Measurements from ENCODE around the gene MAGED4B. TPM values are rescaled to one million over a fixed set of nuclear protein-coding genes. Genes with fewer than 3 reads are reported as not detected.
"Not testable (repeated sequence)": the region's sequence is repeated elsewhere in the genome, so short reads cannot be mapped to it uniquely, and the experiment has no call there.

The MAGED4B gene, protein sequence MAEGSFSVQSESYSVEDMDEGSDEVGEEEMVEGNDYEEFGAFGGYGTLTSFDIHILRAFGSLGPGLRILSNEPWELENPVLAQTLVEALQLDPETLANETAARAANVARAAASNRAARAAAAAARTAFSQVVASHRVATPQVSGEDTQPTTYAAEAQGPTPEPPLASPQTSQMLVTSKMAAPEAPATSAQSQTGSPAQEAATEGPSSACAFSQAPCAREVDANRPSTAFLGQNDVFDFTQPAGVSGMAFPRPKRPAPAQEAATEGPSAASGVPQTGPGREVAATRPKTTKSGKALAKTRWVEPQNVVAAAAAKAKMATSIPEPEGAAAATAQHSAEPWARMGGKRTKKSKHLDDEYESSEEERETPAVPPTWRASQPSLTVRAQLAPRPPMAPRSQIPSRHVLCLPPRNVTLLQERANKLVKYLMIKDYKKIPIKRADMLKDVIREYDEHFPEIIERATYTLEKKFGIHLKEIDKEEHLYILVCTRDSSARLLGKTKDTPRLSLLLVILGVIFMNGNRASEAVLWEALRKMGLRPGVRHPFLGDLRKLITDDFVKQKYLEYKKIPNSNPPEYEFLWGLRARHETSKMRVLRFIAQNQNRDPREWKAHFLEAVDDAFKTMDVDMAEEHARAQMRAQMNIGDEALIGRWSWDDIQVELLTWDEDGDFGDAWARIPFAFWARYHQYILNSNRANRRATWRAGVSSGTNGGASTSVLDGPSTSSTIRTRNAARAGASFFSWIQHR
- 29.7 TPM for polyA plus RNA-seq (ENCODE audit: insufficient read length)

DNA sequence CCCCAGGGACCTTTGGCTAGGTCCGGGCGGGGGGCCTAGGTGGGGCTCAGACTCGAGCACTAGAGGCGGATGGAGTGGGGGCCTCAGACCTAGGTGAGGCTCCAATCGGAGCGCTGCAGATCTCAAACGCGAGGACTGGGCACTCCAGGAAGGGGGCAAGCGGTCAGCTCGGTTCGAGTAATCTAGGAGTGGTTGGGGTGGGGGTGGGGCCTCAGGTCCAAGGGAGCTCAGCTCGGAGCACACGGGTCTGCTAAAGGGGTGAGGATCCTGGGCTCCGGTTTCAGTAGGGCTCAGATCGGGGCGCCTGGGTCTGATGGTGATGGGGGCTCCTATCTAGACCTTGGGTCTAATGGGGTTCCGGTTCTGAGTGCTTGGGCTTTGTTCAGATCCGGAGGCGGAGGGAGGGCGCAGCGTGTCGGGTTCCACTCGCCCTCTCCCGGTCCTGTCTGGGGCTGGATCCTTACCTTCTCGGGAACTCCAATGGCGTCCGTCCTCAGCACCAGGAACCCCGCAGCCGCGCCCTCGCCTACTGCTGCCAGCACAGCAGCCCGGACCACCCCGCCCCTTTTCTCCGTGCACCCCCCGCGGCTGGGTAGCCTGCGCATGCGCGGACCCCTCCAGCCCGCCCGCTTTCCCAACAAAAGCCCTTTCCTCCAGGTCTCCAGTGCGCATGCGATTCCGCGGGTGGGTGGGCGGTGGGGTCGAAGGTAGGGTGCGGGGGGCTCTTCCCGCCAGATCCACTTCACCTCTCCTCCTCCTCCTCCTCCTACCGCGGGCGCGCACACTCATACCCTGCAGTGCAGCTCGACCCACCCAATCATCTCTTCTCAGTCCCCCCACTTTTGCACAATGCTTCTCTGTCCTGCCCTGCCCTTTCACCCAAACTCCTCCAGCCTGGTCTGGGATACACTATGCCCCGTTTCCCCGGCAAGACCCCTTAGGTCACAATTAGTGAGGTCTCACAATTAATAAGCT is at the start of gene MAGED4B:
MAGED4B (minus strand) TSS at position 518 of the 975 bp plus-strand sequence. CDS start 1,011 bp downstream, outside the sequence.
- DNase-seq (ENCODE audit: low read depth): not testable (repeated sequence)

DNA sequence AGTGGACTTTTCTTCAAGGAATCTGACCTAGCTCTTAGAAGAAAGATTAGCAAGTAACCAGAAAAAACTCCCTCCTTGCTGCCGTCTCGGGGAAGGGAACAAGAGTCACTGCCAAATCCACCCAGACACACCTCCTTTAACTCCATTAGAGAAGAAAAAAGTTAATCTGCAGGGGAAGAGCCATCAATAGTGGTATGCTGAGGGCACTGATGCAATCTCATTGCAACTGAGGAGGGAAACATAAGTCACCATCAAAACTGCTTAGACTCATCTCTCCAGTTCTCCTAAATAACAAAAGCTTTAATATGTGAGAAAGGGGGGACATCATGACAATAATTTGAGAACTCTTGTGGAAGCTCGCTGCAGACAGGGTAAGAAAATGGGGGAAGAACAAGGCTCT is 49.3 kb upstream of the MAGED4B start:
- DNase-seq (ENCODE audit: low read depth): no peak

DNA sequence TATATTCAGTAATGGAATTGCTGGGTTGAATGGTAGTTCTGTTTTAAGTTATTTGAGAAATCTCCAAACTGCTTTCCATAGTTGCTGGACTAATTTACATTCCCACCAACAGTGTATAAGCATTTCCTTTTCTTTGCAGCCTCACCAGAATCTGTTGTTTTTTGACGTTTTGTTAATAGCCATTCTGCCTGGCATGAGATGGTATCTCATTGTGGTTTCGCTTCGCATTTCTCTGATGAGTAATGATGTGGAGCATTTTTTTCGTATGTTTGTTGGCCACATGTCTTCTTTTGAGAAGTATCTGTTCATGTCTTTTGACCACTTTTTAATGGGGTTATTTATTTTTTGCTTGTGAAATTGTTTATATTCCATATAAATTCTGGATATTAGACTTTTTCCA is 13.6 kb upstream of the MAGED4B start:
- no peak for DNase-seq (ENCODE audit: low read depth)

- no peak for DNase-seq (ENCODE audit: low read depth)
Measured at GRCh38 chrX:52078131-52078530, 9.1 kb upstream of the MAGED4B start.

DNA sequence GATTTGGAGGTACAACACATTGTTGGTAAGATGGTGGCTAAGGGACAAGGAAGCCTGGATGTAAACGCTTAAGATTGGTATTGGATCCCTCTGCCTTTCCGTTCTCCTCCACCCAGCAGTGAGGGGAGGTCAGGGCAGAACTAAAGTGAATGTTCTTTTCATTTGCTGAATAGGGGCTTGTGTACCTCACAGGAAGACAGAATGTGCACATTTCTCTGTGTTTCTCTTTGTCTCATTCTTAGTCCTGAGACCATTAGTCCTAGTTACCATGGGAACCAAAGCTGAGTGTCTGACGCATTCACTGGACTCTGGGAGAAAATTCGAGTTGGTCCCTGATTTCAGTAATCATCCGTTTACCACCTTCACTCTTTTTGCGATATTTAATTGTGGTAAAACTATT is 26.7 kb downstream of the MAGED4B start:
- DNase-seq (ENCODE audit: low read depth): not testable (repeated sequence)

DNA sequence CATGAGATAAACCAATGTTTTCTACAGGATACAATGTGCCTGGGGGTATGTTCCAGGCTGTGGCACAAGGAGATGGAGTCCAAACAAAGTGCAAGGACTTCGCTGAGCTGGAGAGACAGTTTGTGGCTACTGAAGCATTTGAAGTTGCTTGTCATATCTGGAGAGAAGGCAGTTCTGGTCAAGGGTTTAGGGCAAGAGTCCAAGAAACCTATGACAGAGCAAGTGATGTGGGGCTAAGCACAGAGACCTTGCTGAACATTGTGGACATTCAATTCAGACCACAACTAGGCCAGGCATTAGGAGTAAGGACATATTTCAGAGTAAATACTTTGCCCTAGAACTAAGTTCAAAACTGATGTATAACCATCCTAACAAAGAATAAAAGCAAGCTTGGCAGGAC is 34.8 kb downstream of the MAGED4B start:
- DNase-seq (ENCODE audit: low read depth): no peak

GRCh38 chrX:52031371-52031770 is 37.6 kb downstream of the MAGED4B start:
- no peak for DNase-seq (ENCODE audit: low read depth)

DNA sequence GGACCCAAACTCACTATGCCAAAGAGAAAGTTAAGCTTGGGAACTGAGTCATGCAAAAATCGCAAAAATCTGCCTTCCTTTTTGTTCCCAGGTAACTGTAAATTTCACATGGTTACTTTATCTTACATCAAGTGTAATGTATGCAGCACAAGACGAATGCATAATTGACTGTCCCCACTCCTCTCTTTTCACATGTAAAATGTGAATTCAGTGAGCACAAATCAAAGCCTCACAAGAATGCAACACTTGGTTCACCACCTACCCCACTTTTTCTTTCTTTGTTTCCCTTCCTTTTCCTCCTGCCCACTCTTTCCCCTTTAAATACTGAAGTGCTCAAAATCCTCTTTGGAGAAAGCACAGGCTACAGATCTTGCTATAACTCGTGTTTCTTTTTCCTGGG is 53.2 kb downstream of the MAGED4B start:
- no peak for DNase-seq (ENCODE audit: low read depth)

Other genes starting within 250 kb of the MAGED4B start
- gene MAGED1, start 175.6 kb downstream of the MAGED4B start, polyA plus RNA-seq (ENCODE audit: insufficient read length): 251 TPM
- gene MAGED4, start 115.7 kb upstream of the MAGED4B start, polyA plus RNA-seq (ENCODE audit: insufficient read length): 29.4 TPM